OCI-LY1 (cell line): ENCODE data around the gene KRTAP10-8.

Source experiments
- H2AFZ ChIP-seq: fragments of 200-600 bp; sonication (generic), shearing (Covaris generic); 2 replicates; pipeline ENCODE4 v1.6.0; 2014; ENCODE audit warnings: antibody characterized with exemption, mild to moderate bottlenecking, low read length
- H3F3A ChIP-seq: fragments of 200-600 bp; sonication (generic), shearing (Covaris generic); 2 replicates; pipeline ENCODE4 v1.6.0; 2014; ENCODE audit warnings: mild to moderate bottlenecking, antibody characterized with exemption, low read length, moderate library complexity; ENCODE audit not compliant: insufficient read depth
- H3K27ac ChIP-seq: fragments of 200-600 bp; sonication (generic); 2 replicates; pipeline ENCODE4 v1.5.1; 2014; ENCODE audit warnings: low read length, mixed run types, mild to moderate bottlenecking, low read depth; ENCODE audit not compliant: poor library complexity, severe bottlenecking
- H3K27me3 ChIP-seq: fragments of 200-600 bp; sonication (generic); 2 replicates; pipeline ENCODE4 v1.6.0; 2014; ENCODE audit warnings: antibody characterized with exemption, mild to moderate bottlenecking, low read length, moderate library complexity; ENCODE audit not compliant: insufficient read depth
- H3K36me3 ChIP-seq: fragments of 200-600 bp; sonication (generic); 2 replicates; pipeline ENCODE4 v1.6.1; 2014; ENCODE audit warnings: mild to moderate bottlenecking, antibody characterized with exemption, low read length, moderate library complexity, mixed read lengths; ENCODE audit not compliant: insufficient read depth
- H3K4me1 ChIP-seq: fragments of 200-600 bp; sonication (generic); 2 replicates; pipeline ENCODE4 v1.5.1; 2014; ENCODE audit warnings: mild to moderate bottlenecking, low read length, moderate library complexity; ENCODE audit not compliant: insufficient read depth, severe bottlenecking
- H3K4me2 ChIP-seq: fragments of 200-600 bp; sonication (generic), shearing (Covaris generic); 2 replicates; pipeline ENCODE4 v1.6.1; 2014; ENCODE audit warnings: low read length
- H3K4me3 ChIP-seq: fragments of 200-600 bp; sonication (generic); 2 replicates; pipeline ENCODE4 v1.5.1; 2014; ENCODE audit warnings: low read length, low read depth, mild to moderate bottlenecking, mixed read lengths; ENCODE audit not compliant: poor library complexity, severe bottlenecking
- H3K79me2 ChIP-seq: fragments of 200-600 bp; shearing (Covaris generic); 2 replicates; pipeline ENCODE4 v1.6.1; 2016; ENCODE audit warnings: mixed run types, low read length, mixed read lengths; ENCODE audit not compliant: insufficient read depth
- H3K9ac ChIP-seq: fragments of 200-600 bp; sonication (generic), shearing (Covaris generic); 2 replicates; pipeline ENCODE4 v1.6.1; 2014; ENCODE audit warnings: mild to moderate bottlenecking, low read length, mixed read lengths
- H3K9me2 ChIP-seq: fragments of 200-600 bp; sonication (generic), shearing (Covaris generic); 2 replicates; pipeline ENCODE4 v1.6.1; 2014; ENCODE audit warnings: low read depth, mild to moderate bottlenecking, low read length, mixed read lengths
- H3K9me3 ChIP-seq: fragments of 200-600 bp; shearing (Covaris generic); 2 replicates; pipeline ENCODE4 v1.6.1; 2014; ENCODE audit warnings: low read length, mixed read lengths
- H4K20me1 ChIP-seq: fragments of 200-600 bp; sonication (generic), shearing (Covaris generic); 2 replicates; pipeline ENCODE4 v1.6.0; 2016; ENCODE audit warnings: mild to moderate bottlenecking, low read length; ENCODE audit not compliant: insufficient read depth
- EZH2 ChIP-seq: fragments of 200-600 bp; sonication (generic), shearing (Covaris generic); IDR thresholded peaks from 2 replicates; pipeline ENCODE4 v1.8.0; 2017; ENCODE audit warnings: borderline replicate concordance, mixed run types, mild to moderate bottlenecking, antibody characterized with exemption, low read length, moderate library complexity, mixed read lengths
- TF ChIP-seq, protein P1 (sequence below): fragments of 200-600 bp; sonication (generic), shearing (Covaris generic); IDR thresholded peaks from 2 replicates; pipeline ENCODE4 v1.5.1; 2017; ENCODE audit warnings: mild to moderate bottlenecking, antibody characterized with exemption, low read length, moderate library complexity, mixed read lengths

Gene KRTAP10-8

DNA sequence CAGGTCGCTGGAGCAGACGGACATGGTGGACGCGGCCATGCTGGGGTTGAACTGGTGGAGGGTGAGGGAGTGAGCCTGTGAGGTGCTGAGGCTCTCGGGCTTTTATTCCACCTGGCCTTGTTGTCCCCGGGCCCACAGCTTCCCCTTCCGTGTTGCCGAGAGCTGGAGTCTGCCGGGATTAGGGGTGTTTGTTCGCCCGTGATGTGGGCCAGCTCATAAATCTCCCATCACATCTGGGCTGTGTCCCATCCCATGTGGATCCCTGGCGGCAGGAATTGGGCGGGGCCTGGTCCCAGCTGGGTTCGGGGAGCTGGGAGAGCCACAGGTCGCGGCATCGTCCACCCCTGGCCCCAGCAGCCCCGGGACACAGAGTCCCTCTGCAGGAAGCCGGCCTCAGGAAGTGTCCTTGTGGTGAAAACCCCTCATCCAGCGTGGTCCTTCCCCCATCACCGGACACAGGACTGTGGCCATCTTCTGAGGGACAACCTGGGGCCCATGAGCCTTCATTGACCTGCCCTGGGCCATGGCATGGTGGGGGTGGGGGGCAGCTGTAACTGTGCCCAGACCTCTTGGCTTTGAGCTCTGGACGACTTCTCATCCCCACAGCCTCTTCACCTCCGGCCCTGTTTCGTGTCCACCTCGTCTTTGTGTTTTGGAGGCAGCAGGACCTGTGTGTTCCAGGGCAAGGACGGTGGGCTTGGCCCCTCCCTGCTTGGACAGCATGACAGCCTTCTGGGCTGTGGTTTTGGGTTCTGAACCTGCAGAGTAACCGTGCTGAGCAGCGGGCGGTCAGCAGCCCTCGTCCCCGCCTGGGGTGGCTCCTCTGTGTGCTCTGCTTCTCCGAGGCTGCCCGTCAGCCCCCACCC is 19.2 kb upstream of the KRTAP10-8 start, which contains the start of gene KRTAP10-6:
KRTAP10-6 (minus strand) TSS at position 60 of the 866 bp plus-strand sequence; CDS start at position 39, 21 bp downstream.
- Histone ChIP-seq H3K4me1 (no peaks in the 10 kb centered on the region), H3K79me2 (no peaks in the 10 kb centered on the region), H3F3A (no peaks in the 10 kb centered on the region), H3K9me2 (no peaks in the 10 kb centered on the region), H3K4me3 (no peak within 1 kb of the TSS), H3K27me3 (no peaks in the 10 kb centered on the region), H3K9me3 (no peaks in the 10 kb centered on the region), H3K36me3 (no peaks in the 10 kb centered on the region), H3K27ac (no peak within 1 kb of the TSS), H4K20me1 (no peaks in the 10 kb centered on the region), H3K4me2 (no peak within 1 kb of the TSS), H3K9ac (no peak within 1 kb of the TSS), H2AFZ (no peak within 1 kb of the TSS)
- TF ChIP-seq EZH2: no peak
- TF ChIP-seq, protein P1, sequence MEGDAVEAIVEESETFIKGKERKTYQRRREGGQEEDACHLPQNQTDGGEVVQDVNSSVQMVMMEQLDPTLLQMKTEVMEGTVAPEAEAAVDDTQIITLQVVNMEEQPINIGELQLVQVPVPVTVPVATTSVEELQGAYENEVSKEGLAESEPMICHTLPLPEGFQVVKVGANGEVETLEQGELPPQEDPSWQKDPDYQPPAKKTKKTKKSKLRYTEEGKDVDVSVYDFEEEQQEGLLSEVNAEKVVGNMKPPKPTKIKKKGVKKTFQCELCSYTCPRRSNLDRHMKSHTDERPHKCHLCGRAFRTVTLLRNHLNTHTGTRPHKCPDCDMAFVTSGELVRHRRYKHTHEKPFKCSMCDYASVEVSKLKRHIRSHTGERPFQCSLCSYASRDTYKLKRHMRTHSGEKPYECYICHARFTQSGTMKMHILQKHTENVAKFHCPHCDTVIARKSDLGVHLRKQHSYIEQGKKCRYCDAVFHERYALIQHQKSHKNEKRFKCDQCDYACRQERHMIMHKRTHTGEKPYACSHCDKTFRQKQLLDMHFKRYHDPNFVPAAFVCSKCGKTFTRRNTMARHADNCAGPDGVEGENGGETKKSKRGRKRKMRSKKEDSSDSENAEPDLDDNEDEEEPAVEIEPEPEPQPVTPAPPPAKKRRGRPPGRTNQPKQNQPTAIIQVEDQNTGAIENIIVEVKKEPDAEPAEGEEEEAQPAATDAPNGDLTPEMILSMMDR: no peak

- no peaks in the 10 kb centered on the region for H3K79me2 ChIP-seq
- H3F3A ChIP-seq: no peaks in the 10 kb centered on the region
- no peak overlapping the region for H3K4me2 ChIP-seq
- H3K4me1 ChIP-seq: no peaks in the 10 kb centered on the region
- H3K9me3 ChIP-seq: no peaks in the 10 kb centered on the region
- H3K9me2 ChIP-seq: no peaks in the 10 kb centered on the region
- TF ChIP-seq, protein P1: no peak
- no peak for TF ChIP-seq EZH2
- H3K9ac ChIP-seq: no peak overlapping the region
- no peak overlapping the region for H3K4me3 ChIP-seq
- no peaks in the 10 kb centered on the region for H3K36me3 ChIP-seq
- no peak overlapping the region for H2AFZ ChIP-seq
- no peaks in the 10 kb centered on the region for H3K27me3 ChIP-seq
- H4K20me1 ChIP-seq: no peaks in the 10 kb centered on the region
- H3K27ac ChIP-seq: no peak overlapping the region
Measured at GRCh38 chr21:44593598-44594405, 18.1 kb upstream of the KRTAP10-8 start.

DNA sequence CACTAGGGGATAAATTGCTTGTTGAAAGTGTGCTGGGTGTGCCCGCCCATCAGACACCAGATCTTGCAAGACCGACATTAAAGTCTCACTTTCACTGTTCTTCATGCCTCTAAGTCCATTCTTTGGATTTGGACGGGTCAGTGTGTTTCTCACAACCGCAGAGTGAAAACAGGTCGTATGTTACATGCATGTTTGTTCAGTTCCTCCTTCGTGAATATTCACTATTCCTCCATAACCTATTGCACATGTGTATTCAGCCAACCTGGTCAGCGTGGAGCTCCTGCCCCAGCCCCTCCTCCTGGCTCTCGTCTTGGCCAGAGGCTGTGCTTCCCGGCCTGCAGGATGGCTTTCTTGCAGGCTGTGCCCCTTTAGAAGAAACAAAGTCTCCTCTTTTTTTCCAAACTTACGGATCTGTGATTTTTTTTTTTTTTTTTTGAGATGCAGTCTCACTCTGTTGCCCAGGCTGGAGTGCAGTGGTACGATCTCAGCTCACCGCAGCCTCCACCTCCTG is 17.4 kb upstream of the KRTAP10-8 start:
- H3K9me3 ChIP-seq: no peaks in the 10 kb centered on the region
- H3K27ac ChIP-seq: no peak overlapping the region
- no peaks in the 10 kb centered on the region for H3K4me1 ChIP-seq
- H2AFZ ChIP-seq: no peak overlapping the region
- H3K4me2 ChIP-seq: no peak overlapping the region
- H3K4me3 ChIP-seq: no peak overlapping the region
- no peaks in the 10 kb centered on the region for H4K20me1 ChIP-seq
- no peaks in the 10 kb centered on the region for H3K27me3 ChIP-seq
- no peaks in the 10 kb centered on the region for H3K36me3 ChIP-seq
- no peaks in the 10 kb centered on the region for H3K79me2 ChIP-seq
- H3K9me2 ChIP-seq: no peaks in the 10 kb centered on the region
- TF ChIP-seq, protein P1: no peak
- TF ChIP-seq EZH2: no peak
- no peak overlapping the region for H3K9ac ChIP-seq
- H3F3A ChIP-seq: no peaks in the 10 kb centered on the region
